ENCODE measurements around the gene SUPT20HL1. TPM values are rescaled to one million over a fixed set of nuclear protein-coding genes. Genes with fewer than 3 reads are reported as not detected.

SUPT20HL1 gene
- total RNA-seq, 2 experiments from 2014 or later: not detected

Other genes with a start within 250 kb of the SUPT20HL1 start
- gene ZFX, start 210.9 kb upstream of the SUPT20HL1 start, total RNA-seq: 10 to 100 TPM; 31.1 to 35.5 TPM
- gene SUPT20HL2, start 46.6 kb upstream of the SUPT20HL1 start, total RNA-seq: not detected
- 10 to 100 TPM; 39.8 to 41.3 TPM for gene PDK3, start 104.6 kb downstream of the SUPT20HL1 start, total RNA-seq

Measured in activated CD4-positive, alpha-beta memory T cell treated with anti-CD3 and anti-CD28 coated beads for 36 hours (primary cell).